Putamen (tissue), 1 donor: ENCODE results near the gene CCNG2.
A peak's percentile ranks its signal among the peaks of the same experiment; 100 is the strongest.

Source experiments
- DNase-seq: peaks from one replicate; pipeline ENCODE4 v3.0.0-alpha.2; 2016; ENCODE audit warnings: low spot score

CCNG2 gene

GRCh38 chr4:77178560-77178959 is 21.6 kb downstream of the CCNG2 start:
- no peak for DNase-seq

- no peak for DNase-seq
These were observed 22.5 kb downstream of the CCNG2 start for GRCh38 chr4:77179519-77179918.

GRCh38 chr4:77181720-77182119 is 24.7 kb downstream of the CCNG2 start:
- no peak for DNase-seq

- DNase-seq = no peak
These were observed 26.9 kb downstream of the CCNG2 start for GRCh38 chr4:77183777-77184420.

- no peak for DNase-seq
These were observed 28.0 kb downstream of the CCNG2 start for GRCh38 chr4:77184974-77185373.

GRCh38 chr4:77185686-77186085 is 28.7 kb downstream of the CCNG2 start:
- DNase-seq = no peak

GRCh38 chr4:77187322-77187721 is 30.3 kb downstream of the CCNG2 start:
- no peak for DNase-seq

- DNase-seq = no peak
These were observed 31.7 kb downstream of the CCNG2 start for GRCh38 chr4:77188498-77189220.

GRCh38 chr4:77189412-77189811 is 32.4 kb downstream of the CCNG2 start:
- DNase-seq = no peak

- no peak for DNase-seq
These were observed 33.0 kb downstream of the CCNG2 start for GRCh38 chr4:77190053-77190452.

GRCh38 chr4:77193046-77193445 is 36.0 kb downstream of the CCNG2 start:
- DNase-seq = no peak

GRCh38 chr4:77193511-77194102 is 36.6 kb downstream of the CCNG2 start:
- peak; percentile 17 for DNase-seq

- DNase-seq = no peak
These were observed 37.4 kb downstream of the CCNG2 start for GRCh38 chr4:77194366-77194765.

- no peak for DNase-seq
These were observed 38.0 kb downstream of the CCNG2 start for GRCh38 chr4:77194989-77195388.

- no peak for DNase-seq
These were observed 39.9 kb downstream of the CCNG2 start for GRCh38 chr4:77196866-77197265.

GRCh38 chr4:77197361-77197760 is 40.4 kb downstream of the CCNG2 start:
- DNase-seq = no peak

GRCh38 chr4:77197831-77198230 is 40.8 kb downstream of the CCNG2 start:
- DNase-seq = no peak

- no peak for DNase-seq
These were observed 42.3 kb downstream of the CCNG2 start for GRCh38 chr4:77199276-77199675.

- no peak for DNase-seq
These were observed 42.7 kb downstream of the CCNG2 start for GRCh38 chr4:77199701-77200100.

GRCh38 chr4:77201343-77201742 is 44.3 kb downstream of the CCNG2 start:
- DNase-seq = no peak

GRCh38 chr4:77201857-77202256 is 44.9 kb downstream of the CCNG2 start:
- no peak for DNase-seq

GRCh38 chr4:77202491-77202890 is 45.5 kb downstream of the CCNG2 start:
- no peak for DNase-seq
